Caco-2 (cell line): Measurements from ENCODE around the gene EPHB1. TPM values are rescaled to one million over a fixed set of nuclear protein-coding genes. Genes with fewer than 3 reads are reported as not detected.

Source experiments
- BruUV-seq: library from RNA; stranded (reverse); fragments of 400-500 nt; replicated peaks from 2 replicates; lab custom pipeline; 2021; lab: Mats Ljungman, UMichigan
- CTCF ChIA-PET: fragments of 300-600 bp; sonication (Branson Sonifier 250); formaldehyde crosslinking; loops from one replicate; lab custom pipeline; 2022; ENCODE audit warnings: antibody characterized with exemption; lab: Charles Lee
- POLR2A ChIA-PET: fragments of 300-600 bp; sonication (Branson Sonifier 250); formaldehyde crosslinking; loops from one replicate; lab custom pipeline; 2022; ENCODE audit warnings: antibody characterized with exemption; lab: Charles Lee
- DNase-seq, 2 experiments: peaks; one replicate each; pipeline versions ENCODE4 v3.0.0 to v3.0.0-alpha.2; 2020 to 2022
- H3K27me3 ChIP-seq: replicated peaks from 2 replicates; pipeline ENCODE4 v1.6.0; 2011; ENCODE audit warnings: low read length; ENCODE audit not compliant: control insufficient read depth, insufficient read depth
- H3K36me3 ChIP-seq: 2 replicates; pipeline ENCODE4 v1.5.1; 2011; ENCODE audit warnings: low read length; ENCODE audit not compliant: control insufficient read depth, insufficient read depth
- H3K4me1 ChIP-seq: fragments of 250-450 bp; sonication (Bioruptor Pico); 2 replicates; pipeline ENCODE4 v1.5.1; 2020; ENCODE audit warnings: mild to moderate bottlenecking
- H3K4me3 ChIP-seq: 2 replicates; pipeline ENCODE4 v1.5.1; 2011; ENCODE audit warnings: low read depth, mild to moderate bottlenecking, control low read depth, low read length
- H3K9me3 ChIP-seq: fragments of 250-450 bp; sonication (Bioruptor Pico); 2 replicates; pipeline ENCODE4 v1.5.1; 2020; ENCODE audit warnings: mild to moderate bottlenecking, moderate library complexity
- H3K27ac Mint-ChIP-seq: one replicate; pipeline ENCODE4 v1.8.0; 2022; ENCODE audit warnings: mixed read lengths; ENCODE audit not compliant: unreplicated experiment
- H3K27me3 Mint-ChIP-seq: one replicate; pipeline ENCODE4 v1.8.0; 2022; ENCODE audit warnings: mixed read lengths; ENCODE audit not compliant: insufficient read depth, unreplicated experiment
- H3K36me3 Mint-ChIP-seq: one replicate; pipeline ENCODE4 v1.8.0; 2022; ENCODE audit warnings: mild to moderate bottlenecking, mixed read lengths; ENCODE audit not compliant: insufficient read depth, unreplicated experiment
- H3K4me1 Mint-ChIP-seq: one replicate; pipeline ENCODE4 v1.8.0; 2022; ENCODE audit warnings: low read depth, mixed read lengths; ENCODE audit not compliant: unreplicated experiment
- H3K4me3 Mint-ChIP-seq: one replicate; pipeline ENCODE4 v1.8.0; 2022; ENCODE audit warnings: mild to moderate bottlenecking, moderate library complexity, mixed read lengths; ENCODE audit not compliant: unreplicated experiment
- H3K9me3 Mint-ChIP-seq: one replicate; pipeline ENCODE4 v1.8.0; 2022; ENCODE audit warnings: mixed read lengths; ENCODE audit not compliant: unreplicated experiment
- intact Hi-C: fragments of 100-400 bp; cut with micrococcal nuclease; formaldehyde crosslinking; loops from one replicate; pipeline ENCODE4 v1.10.0; 2022; ENCODE audit not compliant: unreplicated experiment
- total RNA-seq: library from RNA; stranded (reverse); gene quantifications from 2 replicates; pipeline ENCODE4 v1.2.3, GENCODE V29; 2022
- TF ChIP-seq, protein P1 (sequence below), 2 experiments: fragments of 200-600 bp in 1 of 2; IDR thresholded peaks; 1 replicate in 1 of 2; 2 replicates in 1 of 2; pipeline versions ENCODE4 v1.5.1 to v1.8.0; 2011 to 2022; ENCODE audit warnings: antibody characterized with exemption in 1 of 2, control low read depth in 1 of 2, inconsistent platforms in 1 of 2, low read depth in 1 of 2, low read length in 1 of 2, mild to moderate bottlenecking in 1 of 2, moderate library complexity in 1 of 2; ENCODE audit not compliant: insufficient read depth in 1 of 2, severe bottlenecking in 1 of 2, unreplicated experiment in 1 of 2

Gene EPHB1
- total RNA-seq, 1 experiment from 2014 or later, result 2.3 TPM

- no peak for DNase-seq
- Histone ChIP-seq H3K4me1 (no peaks in the 10 kb centered on the region), H3K9me3 (no peaks in the 10 kb centered on the region), H3K4me3 (no peak overlapping the region), H3K27me3 (no peaks in the 10 kb centered on the region; the same call in 1 of the 2 replicates), H3K36me3 (no peaks in the 10 kb centered on the region)
- intact Hi-C loops, result no loop called here
- H3K27ac Mint-ChIP-seq, result no peak overlapping the region
- ChIA-PET CTCF (no interaction called here), POLR2A (no interaction called here)
- H3K4me1 Mint-ChIP-seq, result no peaks in the 10 kb centered on the region
- no peaks in the 10 kb centered on the region for H3K9me3 Mint-ChIP-seq
- no TSS peak for BruUV-seq
- TF ChIP-seq, protein P1, sequence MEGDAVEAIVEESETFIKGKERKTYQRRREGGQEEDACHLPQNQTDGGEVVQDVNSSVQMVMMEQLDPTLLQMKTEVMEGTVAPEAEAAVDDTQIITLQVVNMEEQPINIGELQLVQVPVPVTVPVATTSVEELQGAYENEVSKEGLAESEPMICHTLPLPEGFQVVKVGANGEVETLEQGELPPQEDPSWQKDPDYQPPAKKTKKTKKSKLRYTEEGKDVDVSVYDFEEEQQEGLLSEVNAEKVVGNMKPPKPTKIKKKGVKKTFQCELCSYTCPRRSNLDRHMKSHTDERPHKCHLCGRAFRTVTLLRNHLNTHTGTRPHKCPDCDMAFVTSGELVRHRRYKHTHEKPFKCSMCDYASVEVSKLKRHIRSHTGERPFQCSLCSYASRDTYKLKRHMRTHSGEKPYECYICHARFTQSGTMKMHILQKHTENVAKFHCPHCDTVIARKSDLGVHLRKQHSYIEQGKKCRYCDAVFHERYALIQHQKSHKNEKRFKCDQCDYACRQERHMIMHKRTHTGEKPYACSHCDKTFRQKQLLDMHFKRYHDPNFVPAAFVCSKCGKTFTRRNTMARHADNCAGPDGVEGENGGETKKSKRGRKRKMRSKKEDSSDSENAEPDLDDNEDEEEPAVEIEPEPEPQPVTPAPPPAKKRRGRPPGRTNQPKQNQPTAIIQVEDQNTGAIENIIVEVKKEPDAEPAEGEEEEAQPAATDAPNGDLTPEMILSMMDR (IDR thresholded peaks at IDR 0.05; ENCODE audit: insufficient read depth in 1 of 2, low read depth in 1 of 2, low read length in 1 of 2, severe bottlenecking in 1 of 2, unreplicated experiment in 1 of 2), result no peak
- no peaks in the 10 kb centered on the region for H3K36me3 Mint-ChIP-seq
- H3K27me3 Mint-ChIP-seq, result no peaks in the 10 kb centered on the region
- H3K4me3 Mint-ChIP-seq, result no peak overlapping the region
Measured at GRCh38 chr3:134955874-134956273, 160.8 kb downstream of the EPHB1 start.

DNA sequence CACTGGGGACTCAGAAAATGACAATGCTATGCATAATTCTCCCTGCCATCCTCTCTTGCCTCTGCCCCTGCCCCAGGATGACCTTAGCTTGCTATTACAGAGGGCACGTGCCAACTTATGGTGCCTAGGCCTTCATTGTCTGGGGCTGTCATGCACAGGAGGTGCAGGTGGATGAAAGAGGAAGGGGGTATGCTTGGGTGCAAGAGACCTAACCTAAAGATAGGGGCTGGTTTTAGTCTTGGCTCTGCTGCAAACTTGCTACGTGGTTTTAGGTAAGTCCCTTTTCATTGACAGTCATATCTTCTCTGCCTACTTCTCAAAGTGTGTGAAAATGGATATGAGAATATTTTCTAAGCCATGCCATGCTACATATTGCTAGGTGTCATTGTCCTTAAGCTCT lies 161.3 kb downstream of the EPHB1 start:
- intact Hi-C loops, result no loop called here
- BruUV-seq, result no TSS peak

DNA sequence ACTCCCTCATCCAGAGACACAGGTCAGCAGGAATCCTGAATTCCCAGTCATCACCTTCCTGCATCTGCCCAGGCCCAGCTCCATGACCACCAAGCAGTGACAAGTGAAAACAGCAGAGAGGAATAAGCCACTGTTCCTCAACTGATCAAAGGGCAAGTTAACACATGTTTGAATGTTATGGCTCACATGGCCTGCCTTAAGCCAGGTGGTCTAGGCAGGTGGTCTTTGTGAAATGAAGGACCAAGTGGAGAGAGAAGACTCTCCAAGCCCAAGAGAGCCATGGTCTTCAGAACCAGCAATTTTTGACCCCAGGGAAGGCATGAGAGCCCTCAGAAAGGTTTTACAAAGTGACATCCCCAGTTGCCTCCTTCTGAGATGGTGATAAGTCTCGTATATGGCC lies 161.8 kb downstream of the EPHB1 start:
- Mint-ChIP-seq H3K27me3 (no peaks in the 10 kb centered on the region), H3K4me3 (no peak overlapping the region), H3K27ac (no peak overlapping the region), H3K9me3 (no peaks in the 10 kb centered on the region), H3K4me1 (no peaks in the 10 kb centered on the region), H3K36me3 (no peaks in the 10 kb centered on the region)
- Histone ChIP-seq H3K9me3 (no peaks in the 10 kb centered on the region), H3K27me3 (no peaks in the 10 kb centered on the region), H3K4me3 (no peak overlapping the region), H3K4me1 (no peaks in the 10 kb centered on the region), H3K36me3 (no peaks in the 10 kb centered on the region)
- DNase-seq, result no peak
- POLR2A ChIA-PET, result no interaction called here
- BruUV-seq, result no TSS peak
- CTCF ChIA-PET, result no interaction called here
- intact Hi-C loops, result no loop called here
- TF ChIP-seq, protein P1 (IDR thresholded peaks at IDR 0.05; ENCODE audit: insufficient read depth in 1 of 2, low read depth in 1 of 2, low read length in 1 of 2, severe bottlenecking in 1 of 2, unreplicated experiment in 1 of 2), result no peak

More for the DNA sequence above, 161.3 kb downstream of the EPHB1 start:
- Mint-ChIP-seq H3K4me3 (no peak overlapping the region), H3K27me3 (no peaks in the 10 kb centered on the region), H3K36me3 (no peaks in the 10 kb centered on the region), H3K9me3 (no peaks in the 10 kb centered on the region), H3K4me1 (no peaks in the 10 kb centered on the region), H3K27ac (no peak overlapping the region)
- ChIA-PET POLR2A (no interaction called here), CTCF (no interaction called here)
- Histone ChIP-seq H3K27me3 (no peaks in the 10 kb centered on the region; the same call in 1 of the 2 replicates), H3K4me1 (no peaks in the 10 kb centered on the region), H3K9me3 (no peaks in the 10 kb centered on the region), H3K36me3 (no peaks in the 10 kb centered on the region), H3K4me3 (no peak overlapping the region)
- no peak for DNase-seq
- TF ChIP-seq, protein P1 (IDR thresholded peaks at IDR 0.05; ENCODE audit: insufficient read depth in 1 of 2, low read depth in 1 of 2, low read length in 1 of 2, severe bottlenecking in 1 of 2, unreplicated experiment in 1 of 2), result no peak
